ENCODE measurements around the gene NR4A2.

The NR4A2 gene

GRCh38 chr2:156339110-156339847, 6.8 kb upstream of the NR4A2 start:
- H3K36me3 Mint-ChIP-seq (ENCODE audit: low read depth): no peaks in the 10 kb centered on the region
- peaks cover 22% of the 10 kb centered on the region for H3K4me1 Mint-ChIP-seq
- H3K4me3 Mint-ChIP-seq: peak overlapping the region; percentile 34 to 46 (median 36)
- H3K27ac Mint-ChIP-seq: no peak overlapping the region
- peaks cover 5% of the 10 kb centered on the region for H3K27me3 Mint-ChIP-seq (ENCODE audit: low read depth)
- H3K9me3 Mint-ChIP-seq: no peaks in the 10 kb centered on the region
- TF ChIP-seq, protein P1, sequence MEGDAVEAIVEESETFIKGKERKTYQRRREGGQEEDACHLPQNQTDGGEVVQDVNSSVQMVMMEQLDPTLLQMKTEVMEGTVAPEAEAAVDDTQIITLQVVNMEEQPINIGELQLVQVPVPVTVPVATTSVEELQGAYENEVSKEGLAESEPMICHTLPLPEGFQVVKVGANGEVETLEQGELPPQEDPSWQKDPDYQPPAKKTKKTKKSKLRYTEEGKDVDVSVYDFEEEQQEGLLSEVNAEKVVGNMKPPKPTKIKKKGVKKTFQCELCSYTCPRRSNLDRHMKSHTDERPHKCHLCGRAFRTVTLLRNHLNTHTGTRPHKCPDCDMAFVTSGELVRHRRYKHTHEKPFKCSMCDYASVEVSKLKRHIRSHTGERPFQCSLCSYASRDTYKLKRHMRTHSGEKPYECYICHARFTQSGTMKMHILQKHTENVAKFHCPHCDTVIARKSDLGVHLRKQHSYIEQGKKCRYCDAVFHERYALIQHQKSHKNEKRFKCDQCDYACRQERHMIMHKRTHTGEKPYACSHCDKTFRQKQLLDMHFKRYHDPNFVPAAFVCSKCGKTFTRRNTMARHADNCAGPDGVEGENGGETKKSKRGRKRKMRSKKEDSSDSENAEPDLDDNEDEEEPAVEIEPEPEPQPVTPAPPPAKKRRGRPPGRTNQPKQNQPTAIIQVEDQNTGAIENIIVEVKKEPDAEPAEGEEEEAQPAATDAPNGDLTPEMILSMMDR (IDR thresholded peaks at IDR 0.05; ENCODE audit: unreplicated experiment in 3 of 3): no peak

DNA sequence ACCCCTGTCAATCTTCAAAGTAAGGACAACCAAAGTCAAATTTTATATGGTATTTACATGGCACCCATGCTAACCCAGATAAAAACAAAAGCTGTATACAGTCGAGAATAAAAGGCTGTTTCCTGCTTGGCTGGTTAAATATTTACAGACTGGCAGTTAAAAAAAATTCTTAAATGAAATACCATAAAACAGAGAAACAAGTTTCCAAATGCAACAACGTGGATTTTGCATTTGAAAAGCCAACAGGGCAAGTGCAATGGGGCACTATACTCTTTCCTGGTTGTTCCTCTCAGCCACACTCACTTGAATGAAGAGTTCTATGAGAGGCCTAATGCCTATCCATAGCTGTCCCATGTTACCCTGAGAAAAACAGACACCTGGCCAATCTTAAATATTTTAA, 6.1 kb upstream of the NR4A2 start:
- TF ChIP-seq, protein P1 (IDR thresholded peaks at IDR 0.05; ENCODE audit: unreplicated experiment in 3 of 3): no peak
- Mint-ChIP-seq H3K4me1 (peaks cover 24% of the 10 kb centered on the region), H3K4me3 (peak overlapping the region in 1 of 3 experiments; percentile 22), H3K27ac (no peak overlapping the region), H3K27me3 (ENCODE audit: low read depth) (peaks cover 5% of the 10 kb centered on the region), H3K9me3 (no peaks in the 10 kb centered on the region), H3K36me3 (ENCODE audit: low read depth) (no peaks in the 10 kb centered on the region)

GRCh38 chr2:156334496-156335478, 2.3 kb upstream of the NR4A2 start:
- Mint-ChIP-seq H3K9me3 (no peaks in the 10 kb centered on the region), H3K36me3 (ENCODE audit: low read depth) (no peaks in the 10 kb centered on the region), H3K4me1 (peaks cover 26% of the 10 kb centered on the region), H3K27ac (peak overlapping the region; percentile 80 to 97 (median 86)), H3K27me3 (ENCODE audit: low read depth) (peaks cover 36% of the 10 kb centered on the region), H3K4me3 (peak overlapping the region; percentile 91 to 98 (median 96))
- TF ChIP-seq, protein P1 (IDR thresholded peaks at IDR 0.05; ENCODE audit: unreplicated experiment in 3 of 3): no peak

GRCh38 chr2:156333951-156334495, 1.5 kb upstream of the NR4A2 start:
- Mint-ChIP-seq H3K9me3 (no peaks in the 10 kb centered on the region), H3K4me3 (peak overlapping the region; percentile 91 to 98 (median 96)), H3K4me1 (peaks cover 26% of the 10 kb centered on the region), H3K36me3 (ENCODE audit: low read depth) (no peaks in the 10 kb centered on the region), H3K27ac (peak overlapping the region; percentile 80 to 97 (median 86)), H3K27me3 (ENCODE audit: low read depth) (peaks cover 44% of the 10 kb centered on the region)
- TF ChIP-seq, protein P1 (IDR thresholded peaks at IDR 0.05; ENCODE audit: unreplicated experiment in 3 of 3): no peak

- H3K27ac Mint-ChIP-seq: peak overlapping the region; percentile 80 to 97 (median 86)
- H3K4me1 Mint-ChIP-seq: peaks cover 26% of the 10 kb centered on the region
- H3K27me3 Mint-ChIP-seq (ENCODE audit: low read depth): peaks cover 50% of the 10 kb centered on the region
- H3K4me3 Mint-ChIP-seq: peak overlapping the region; percentile 91 to 98 (median 96)
- H3K9me3 Mint-ChIP-seq: no peaks in the 10 kb centered on the region
- TF ChIP-seq, protein P1 (IDR thresholded peaks at IDR 0.05; ENCODE audit: unreplicated experiment in 3 of 3): no peak
- no peaks in the 10 kb centered on the region for H3K36me3 Mint-ChIP-seq (ENCODE audit: low read depth)
Measured at GRCh38 chr2:156333274-156333950, 891 bp upstream of the NR4A2 start.
